Tongue (tissue), 2 donors: ENCODE data around the gene B4GALNT3. TPM values are rescaled to one million over a fixed set of nuclear protein-coding genes. Genes with fewer than 3 reads are reported as not detected.

ENCODE experiments used
- DNase-seq: peaks from one replicate; pipeline ENCODE4 v3.0.0-alpha.2; 2015
- total RNA-seq: library from RNA; depleted of rRNA; stranded (reverse); fragments of >200 nt; gene quantifications from one replicate; pipeline ENCODE4 v1.2.3, GENCODE V29; 2014

The B4GALNT3 gene
- total RNA-seq, 1 donor from 2014 or later = 14.0 TPM

DNA sequence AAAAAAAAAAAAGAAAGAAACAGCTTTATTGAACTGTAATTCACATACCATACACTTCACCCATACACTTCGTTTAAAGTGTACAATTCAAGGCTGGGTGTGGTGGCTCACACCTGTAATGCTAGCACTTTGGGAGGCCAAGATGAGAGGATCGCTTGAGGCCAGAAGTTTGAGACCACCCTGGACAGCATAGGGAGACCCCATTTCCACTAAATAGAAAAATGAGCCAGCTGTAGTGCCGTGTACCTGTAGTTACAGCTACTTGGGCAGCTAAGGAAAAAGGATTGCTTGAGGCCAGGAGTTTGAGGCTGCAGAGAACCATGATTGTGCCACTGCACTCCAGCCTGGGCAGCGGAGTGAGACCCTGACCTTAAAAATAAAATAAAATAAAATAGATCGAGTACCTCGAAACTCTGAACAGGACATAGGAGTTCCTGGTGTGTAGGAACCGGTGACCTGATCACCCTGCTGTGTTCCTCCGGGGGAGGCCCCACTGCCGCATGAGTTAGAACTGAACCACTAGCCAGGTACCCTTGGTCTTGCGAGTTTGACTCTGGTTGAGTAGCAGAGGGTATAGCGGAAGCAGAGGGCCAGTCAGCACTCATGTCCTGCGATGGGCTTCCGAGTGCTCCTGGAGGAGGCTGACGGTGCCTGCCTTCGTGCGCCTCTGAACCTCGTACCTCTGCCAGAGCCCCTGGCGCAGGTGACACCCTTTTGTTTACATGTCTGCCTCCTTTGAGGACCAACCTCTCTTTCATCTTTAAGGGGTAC lies 80.0 kb downstream of the B4GALNT3 start:
- DNase-seq = no peak

- peak; percentile 46 for DNase-seq
These were observed 82.1 kb downstream of the B4GALNT3 start for GRCh38 chr12:541676-542324.

DNA sequence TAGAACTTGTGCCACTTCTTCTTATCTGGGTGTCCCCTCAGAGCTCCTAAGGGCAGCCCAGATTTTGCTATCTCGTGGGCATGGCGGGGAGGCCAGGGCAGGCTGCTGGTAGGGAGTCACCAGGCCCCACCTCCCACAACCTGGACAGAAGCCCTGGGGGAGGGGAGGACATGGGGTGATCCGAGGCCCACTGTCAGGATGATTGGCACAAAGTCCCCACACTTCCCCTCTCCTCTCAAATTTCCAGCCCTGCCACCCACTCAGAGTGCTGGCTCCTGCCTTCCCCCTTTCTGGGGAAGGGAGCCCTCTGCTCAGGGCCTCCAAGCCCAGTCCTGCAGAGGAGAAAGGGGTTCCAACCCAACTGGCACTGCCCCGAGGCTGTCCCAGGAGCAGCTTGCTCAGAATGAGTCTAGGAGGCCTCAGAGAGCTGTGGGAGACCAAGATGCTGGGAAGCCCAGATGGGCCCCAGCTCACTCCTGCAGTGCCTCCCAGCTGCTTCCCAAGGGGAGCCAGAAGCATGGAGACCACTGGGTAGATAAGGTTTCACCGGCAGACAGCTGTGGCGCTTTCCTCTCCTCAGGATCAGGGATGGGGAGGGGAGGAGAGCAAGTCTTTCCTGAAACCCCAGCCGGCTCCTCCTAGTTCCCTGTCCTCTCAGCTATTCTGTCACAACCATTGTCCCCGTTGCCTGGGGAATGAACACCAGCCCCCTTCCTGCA lies 82.8 kb downstream of the B4GALNT3 start:
- peak; percentile 93 for DNase-seq

- DNase-seq = no peak
These were observed 83.3 kb downstream of the B4GALNT3 start for GRCh38 chr12:543114-543451.

DNA sequence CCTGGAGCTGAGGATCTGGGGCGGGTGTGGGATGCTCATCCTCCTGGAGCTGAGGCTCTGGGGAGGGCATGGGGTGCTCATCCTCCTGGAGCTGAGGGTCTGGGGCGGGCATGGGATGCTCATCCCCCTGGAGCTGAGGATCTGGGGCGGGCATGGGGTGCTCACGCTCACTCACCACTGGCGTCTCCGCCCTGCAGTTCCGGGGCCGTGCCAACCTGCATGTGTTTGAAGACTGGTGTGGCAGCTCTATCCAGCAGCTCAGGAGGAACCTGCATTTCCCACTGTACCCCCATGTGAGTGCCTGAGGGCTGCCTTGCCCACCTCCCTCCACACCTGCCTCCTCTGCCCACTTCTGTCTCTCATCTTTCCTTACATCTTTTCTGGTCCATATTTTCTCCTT lies 84.4 kb downstream of the B4GALNT3 start:
- no peak for DNase-seq

DNA sequence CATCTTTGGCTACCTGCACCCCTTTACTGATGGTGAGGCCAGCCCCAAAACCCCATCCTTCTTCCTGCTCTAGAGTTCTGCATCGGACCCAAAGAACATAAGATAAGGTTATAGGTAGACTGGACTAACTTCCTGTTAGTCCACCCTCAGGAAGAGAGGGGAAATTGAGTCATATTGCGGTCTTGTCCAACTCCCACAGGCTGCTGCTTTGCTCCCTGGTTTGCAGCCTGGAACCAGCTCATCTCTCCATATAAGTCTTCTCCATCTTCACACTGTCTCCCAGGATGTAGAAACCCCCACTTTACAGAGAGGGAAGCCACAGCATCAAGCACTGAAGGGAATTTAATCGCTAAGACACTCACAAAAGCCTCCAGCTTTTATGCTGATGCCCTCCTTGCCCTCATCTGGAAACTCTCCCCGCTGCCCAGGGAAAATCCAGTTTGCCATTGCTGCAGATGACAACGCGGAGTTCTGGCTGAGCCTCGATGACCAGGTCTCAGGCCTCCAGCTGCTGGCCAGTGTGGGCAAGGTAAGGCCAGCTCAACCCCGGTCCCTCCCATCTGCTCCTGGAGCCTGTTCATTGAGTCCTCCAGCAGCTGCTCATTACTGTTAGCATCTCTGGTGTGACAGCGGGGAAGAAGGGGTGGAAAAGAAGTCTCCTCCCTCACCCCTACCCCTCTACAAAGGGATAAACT lies 85.3 kb downstream of the B4GALNT3 start:
- DNase-seq = no peak

DNA sequence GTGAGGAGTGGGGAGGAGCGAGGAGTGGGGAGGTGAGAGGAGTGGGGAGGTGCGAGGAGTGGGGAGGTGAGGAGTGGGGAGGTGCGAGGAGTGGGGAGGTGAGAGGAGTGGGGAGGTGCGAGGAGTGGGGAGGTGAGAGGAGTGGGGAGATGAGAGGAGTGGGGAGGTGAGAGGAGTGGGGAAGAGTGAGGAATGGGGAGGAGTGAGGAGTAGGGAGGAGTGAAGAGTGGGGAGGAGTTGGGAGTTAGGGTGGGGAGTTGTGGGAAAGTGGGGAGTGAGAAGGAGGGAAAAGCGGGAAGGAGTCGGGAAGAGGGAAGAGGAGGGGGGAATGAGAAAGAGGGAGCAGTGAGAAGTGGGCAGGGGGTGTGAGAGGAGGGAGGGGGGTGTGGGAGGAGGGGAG lies 86.1 kb downstream of the B4GALNT3 start:
- DNase-seq = no peak

GRCh38 chr12:546265-546919 lies 86.7 kb downstream of the B4GALNT3 start:
- no peak for DNase-seq

- peak; percentile 84 for DNase-seq
These were observed 87.4 kb downstream of the B4GALNT3 start for GRCh38 chr12:546920-547845.

GRCh38 chr12:547883-548470 lies 88.2 kb downstream of the B4GALNT3 start:
- no peak for DNase-seq

DNA sequence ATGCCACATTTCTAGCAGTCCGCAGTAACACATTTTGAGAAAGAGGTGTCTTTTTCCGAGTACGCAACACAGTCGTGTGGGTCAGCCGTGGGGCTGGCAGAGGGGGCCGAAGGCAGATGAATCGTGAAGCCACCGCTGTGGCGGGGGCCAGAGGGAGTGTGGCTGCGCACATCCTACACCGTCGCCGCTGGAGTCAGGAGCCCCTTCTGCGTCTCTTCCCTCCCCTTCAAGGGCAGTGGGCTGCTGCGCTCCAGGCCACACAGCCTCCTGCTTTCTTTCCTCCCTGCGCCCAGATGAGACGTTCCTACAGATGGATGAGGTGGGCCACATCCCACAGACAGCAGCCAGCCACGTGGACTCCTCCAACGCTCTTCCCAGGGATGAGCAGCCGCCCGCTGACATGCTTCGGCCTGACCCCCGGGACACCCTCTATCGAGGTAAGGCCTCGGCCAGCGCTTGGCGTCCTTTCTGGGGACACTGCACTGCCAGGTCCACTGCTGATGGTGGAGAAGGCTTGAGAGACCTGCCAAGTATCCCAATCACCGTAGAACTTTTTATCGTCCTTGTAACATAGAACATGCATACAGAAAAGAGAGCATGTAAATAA lies 89.8 kb downstream of the B4GALNT3 start:
- no peak for DNase-seq

DNA sequence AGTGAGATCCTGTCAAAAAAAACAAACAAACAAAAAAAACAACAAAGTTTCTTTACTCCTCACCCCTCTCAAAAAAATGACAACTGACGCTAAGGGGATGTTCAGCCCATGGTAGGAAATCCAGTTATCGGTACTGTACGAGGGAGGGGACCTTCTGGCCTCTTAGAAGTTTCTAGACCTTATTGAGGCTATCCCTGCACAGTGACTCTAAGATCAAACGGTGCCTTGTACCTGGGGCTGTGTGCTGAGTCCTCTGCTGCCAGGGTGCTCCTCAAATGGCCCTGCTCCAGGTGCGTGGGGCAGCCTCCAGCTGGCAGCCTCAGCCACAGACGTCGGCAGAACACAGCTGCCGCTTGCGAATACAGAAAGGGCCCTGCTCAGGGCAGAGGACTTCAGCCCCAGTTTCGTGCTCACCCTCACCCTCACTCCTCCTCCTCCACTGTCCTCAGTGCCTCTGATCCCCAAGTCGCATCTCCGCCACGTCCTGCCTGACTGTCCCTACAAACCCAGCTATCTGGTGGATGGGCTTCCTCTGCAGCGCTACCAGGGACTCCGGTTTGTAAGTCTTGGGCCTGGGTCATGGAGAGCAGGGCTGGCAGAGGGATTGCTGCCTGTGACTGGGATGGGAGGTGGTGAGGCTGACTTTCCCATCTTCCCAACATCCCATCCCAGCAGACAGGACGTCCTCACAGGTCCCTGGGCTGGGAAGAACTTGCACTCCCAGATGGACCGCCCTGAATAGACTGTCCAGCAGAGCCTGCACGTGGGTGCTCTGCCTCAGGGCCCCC lies 90.9 kb downstream of the B4GALNT3 start:
- no peak for DNase-seq

DNA sequence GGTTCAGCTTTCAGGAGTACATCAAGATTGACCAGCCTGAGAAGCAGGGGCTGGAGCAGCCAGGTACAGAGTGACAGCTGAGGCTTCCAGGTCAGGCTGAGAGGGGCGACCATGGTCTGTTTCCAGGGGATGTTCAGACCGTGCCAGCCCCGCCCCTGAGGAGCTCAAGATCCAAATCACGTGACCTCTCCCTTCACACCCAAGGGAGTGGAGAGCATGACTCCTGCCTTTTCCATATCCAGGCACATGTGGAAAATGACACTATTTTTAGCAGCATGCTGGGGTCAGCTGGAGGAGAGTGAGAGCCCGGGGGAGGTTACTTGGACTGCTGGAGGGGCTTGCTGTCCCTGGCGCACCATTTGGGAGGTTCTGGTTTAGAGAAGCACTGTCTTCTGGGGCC lies 92.7 kb downstream of the B4GALNT3 start:
- peak; percentile 67 for DNase-seq

DNA sequence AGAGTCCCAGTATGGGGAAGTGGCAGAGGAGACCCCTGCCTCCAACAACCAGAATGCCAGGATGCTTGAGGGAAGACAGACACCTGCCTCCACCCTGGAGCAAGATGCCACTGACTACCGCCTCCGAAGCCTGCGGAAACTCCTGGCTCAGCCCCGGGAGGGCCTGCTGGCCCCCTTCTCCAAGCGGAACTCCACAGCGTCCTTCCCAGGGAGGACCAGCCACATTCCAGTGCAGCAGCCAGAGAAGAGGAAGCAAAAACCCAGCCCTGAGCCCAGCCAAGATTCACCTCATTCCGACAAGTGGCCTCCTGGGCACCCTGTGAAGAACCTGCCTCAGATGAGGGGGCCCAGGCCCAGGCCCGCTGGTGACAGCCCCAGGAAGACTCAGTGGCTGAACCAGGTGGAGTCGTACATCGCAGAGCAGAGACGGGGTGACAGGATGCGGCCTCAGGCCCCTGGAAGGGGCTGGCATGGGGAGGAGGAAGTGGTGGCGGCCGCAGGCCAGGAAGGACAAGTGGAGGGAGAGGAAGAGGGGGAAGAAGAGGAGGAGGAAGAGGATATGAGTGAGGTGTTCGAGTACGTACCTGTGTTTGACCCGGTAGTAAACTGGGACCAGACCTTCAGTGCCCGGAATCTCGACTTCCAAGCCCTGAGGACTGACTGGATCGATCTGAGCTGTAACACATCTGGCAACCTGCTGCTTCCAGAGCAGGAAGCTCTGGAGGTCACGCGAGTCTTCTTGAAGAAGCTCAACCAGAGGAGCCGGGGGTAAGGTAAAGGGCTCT lies 93.7 kb downstream of the B4GALNT3 start:
- no peak for DNase-seq

DNA sequence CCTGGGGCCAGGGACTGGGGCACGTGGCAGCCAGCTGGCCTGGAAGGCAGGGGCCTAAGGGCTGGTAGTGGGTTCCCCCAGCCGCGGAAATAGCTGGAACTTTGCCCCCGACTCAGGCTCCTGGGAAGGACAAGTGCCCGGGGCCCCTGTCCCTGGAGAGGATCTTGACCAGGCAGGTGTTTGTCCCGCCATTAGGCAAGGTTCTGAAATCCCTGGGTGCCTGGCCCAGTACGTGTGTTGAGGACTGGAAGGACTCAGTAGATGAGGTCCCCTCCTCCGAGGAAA lies 94.2 kb downstream of the B4GALNT3 start:
- DNase-seq = no peak

- no peak for DNase-seq
These were observed 96.8 kb downstream of the B4GALNT3 start for GRCh38 chr12:556498-556897.

- no peak for DNase-seq
These were observed 98.8 kb downstream of the B4GALNT3 start for GRCh38 chr12:558580-558979.

- DNase-seq = no peak
These were observed 99.6 kb downstream of the B4GALNT3 start for GRCh38 chr12:559208-559905.
